ENCODE results near the gene ITPR1.

DNA sequence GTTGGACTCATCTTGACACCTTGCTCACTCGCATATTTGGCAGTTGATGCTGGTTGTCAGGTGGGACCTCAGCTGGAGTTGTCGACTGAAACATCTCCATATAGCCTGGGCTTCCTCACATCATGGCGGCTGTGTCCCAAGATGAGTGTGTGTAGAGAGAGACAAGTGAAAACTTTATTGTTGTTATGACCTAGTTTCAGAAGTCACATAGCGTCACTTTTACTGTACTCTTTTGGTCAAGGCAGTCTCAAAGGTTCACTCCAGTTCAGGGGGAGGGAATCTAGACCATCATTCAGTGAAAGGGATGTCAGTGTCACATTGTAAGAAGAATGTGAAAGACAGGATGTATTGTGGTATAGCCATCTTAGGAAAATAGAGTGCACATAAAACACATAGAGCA is 214.2 kb downstream of the ITPR1 start:
- TF ChIP-seq POLR2A (IDR thresholded peaks at IDR 0.05) (no peak), EP300 (IDR thresholded peaks at IDR 0.05; ENCODE audit: low read depth) (no peak), POLR2AphosphoS5 (IDR thresholded peaks at IDR 0.05) (no peak)
- TF ChIP-seq, protein P1, sequence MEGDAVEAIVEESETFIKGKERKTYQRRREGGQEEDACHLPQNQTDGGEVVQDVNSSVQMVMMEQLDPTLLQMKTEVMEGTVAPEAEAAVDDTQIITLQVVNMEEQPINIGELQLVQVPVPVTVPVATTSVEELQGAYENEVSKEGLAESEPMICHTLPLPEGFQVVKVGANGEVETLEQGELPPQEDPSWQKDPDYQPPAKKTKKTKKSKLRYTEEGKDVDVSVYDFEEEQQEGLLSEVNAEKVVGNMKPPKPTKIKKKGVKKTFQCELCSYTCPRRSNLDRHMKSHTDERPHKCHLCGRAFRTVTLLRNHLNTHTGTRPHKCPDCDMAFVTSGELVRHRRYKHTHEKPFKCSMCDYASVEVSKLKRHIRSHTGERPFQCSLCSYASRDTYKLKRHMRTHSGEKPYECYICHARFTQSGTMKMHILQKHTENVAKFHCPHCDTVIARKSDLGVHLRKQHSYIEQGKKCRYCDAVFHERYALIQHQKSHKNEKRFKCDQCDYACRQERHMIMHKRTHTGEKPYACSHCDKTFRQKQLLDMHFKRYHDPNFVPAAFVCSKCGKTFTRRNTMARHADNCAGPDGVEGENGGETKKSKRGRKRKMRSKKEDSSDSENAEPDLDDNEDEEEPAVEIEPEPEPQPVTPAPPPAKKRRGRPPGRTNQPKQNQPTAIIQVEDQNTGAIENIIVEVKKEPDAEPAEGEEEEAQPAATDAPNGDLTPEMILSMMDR (IDR thresholded peaks at IDR 0.05), result no peak
